ENCODE data around the gene TIMP3.

GRCh38 chr22:32905400-32905799, 103.9 kb downstream of the TIMP3 start:
- TF ChIP-seq POLR2A (IDR thresholded peaks at IDR 0.05) (no peak), CTCF (IDR thresholded peaks at IDR 0.05) (no peak)

Data from body of pancreas (tissue), 4 donors.